B cell (primary cell): ENCODE data around the gene CKAP2. TPM values are rescaled to one million over a fixed set of nuclear protein-coding genes. Genes with fewer than 3 reads are reported as not detected.

ENCODE experiments used
- ATAC-seq: fragments of 200-7000 bp; cut with Tn5 transposase; one replicate; pipeline ENCODE4 v1.10.0; 2021; ENCODE audit warnings: low read depth, mild to moderate bottlenecking, moderate number of reproducible peaks, moderate library complexity
- CTCF ChIA-PET: fragments of 350-600 bp; sonication (Branson Sonifier 250); formaldehyde crosslinking; loops from one replicate; lab custom pipeline; 2021; ENCODE audit warnings: antibody characterized with exemption, inconsistent platforms; lab: Charles Lee
- POLR2A ChIA-PET: fragments of 350-600 bp; sonication (Branson Sonifier 250); formaldehyde crosslinking; loops from one replicate; lab custom pipeline; 2021; ENCODE audit warnings: antibody characterized with exemption; lab: Charles Lee
- DNase-seq: peaks from one replicate; pipeline ENCODE4 v3.0.0; 2013
- H2AFZ ChIP-seq: 2 replicates; pipeline ENCODE4 v1.6.1; 2012; ENCODE audit warnings: mild to moderate bottlenecking, low read depth, low read length; ENCODE audit not compliant: insufficient read depth, poor library complexity, severe bottlenecking
- H3K27ac ChIP-seq, 2 donors: 1 replicate in 1 of 2; 2 replicates in 1 of 2; pipeline ENCODE4 v1.5.1; 2012 to 2013; ENCODE audit warnings: low read length in 2 of 2, mild to moderate bottlenecking in 2 of 2, moderate library complexity in 1 of 2
- H3K27me3 ChIP-seq, 4 experiments: fragments of 200-600 bp in 1 of 4; sonication (generic) in 1 of 4; replicated peaks in 1 of 4; 1 replicate in 2 of 4; 2 replicates in 2 of 4; pipeline versions ENCODE4 v1.6.1 to v1.7.0; 2013 to 2016; ENCODE audit warnings: low read length in 3 of 4, mild to moderate bottlenecking in 2 of 4, mixed read lengths in 1 of 4, moderate library complexity in 1 of 4; ENCODE audit not compliant: insufficient read depth in 4 of 4, control insufficient read depth in 3 of 4; ENCODE audit errors: control extremely low read depth in 1 of 4
- H3K36me3 ChIP-seq, 2 experiments: replicated peaks in 1 of 2; 1 replicate in 1 of 2; 2 replicates in 1 of 2; pipeline versions ENCODE4 v1.6.1 to v1.7.1; 2013; ENCODE audit warnings: low read length in 1 of 2; ENCODE audit not compliant: insufficient read depth in 2 of 2, control insufficient read depth in 1 of 2; ENCODE audit errors: control extremely low read depth in 1 of 2, extremely low read depth in 1 of 2
- H3K4me1 ChIP-seq, 2 donors: fragments of 200-600 bp in 1 of 2; sonication (generic) in 1 of 2; 1 replicate in 1 of 2; 2 replicates in 1 of 2; pipeline versions ENCODE4 v1.5.1 to v1.6.1; 2013 to 2017; ENCODE audit warnings: low read length in 2 of 2; ENCODE audit not compliant: control insufficient read depth in 2 of 2, insufficient read depth in 2 of 2
- H3K4me2 ChIP-seq: replicated peaks from 2 replicates; pipeline ENCODE3; 2012; ENCODE audit warnings: mild to moderate bottlenecking, low read depth, low read length; ENCODE audit not compliant: poor library complexity, severe bottlenecking
- H3K4me3 ChIP-seq, 5 experiments: fragments of 200-600 bp in 1 of 5; sonication (generic) in 1 of 5; 1 replicate in 3 of 5; 2 replicates in 2 of 5; pipeline versions ENCODE4 v1.5.1 to v1.7.0; 2011 to 2016; ENCODE audit warnings: low read length in 4 of 5, mild to moderate bottlenecking in 4 of 5, low read depth in 2 of 5, control low read depth in 1 of 5, moderate library complexity in 1 of 5; ENCODE audit not compliant: insufficient read depth in 1 of 5; ENCODE audit errors: control extremely low read depth in 1 of 5, extremely low read depth in 1 of 5
- H3K79me2 ChIP-seq: fragments of 200-600 bp; sonication (generic); one replicate; pipeline ENCODE4 v1.6.0; 2016; ENCODE audit warnings: low read length; ENCODE audit not compliant: control insufficient read depth, insufficient read depth
- H3K9ac ChIP-seq: fragments of 200-600 bp; sonication (generic); 2 replicates; pipeline ENCODE4 v1.6.1; 2017; ENCODE audit warnings: mild to moderate bottlenecking, low read length, moderate library complexity
- H3K9me3 ChIP-seq, 3 donors: one replicate each; pipeline versions ENCODE4 v1.6.1 to v1.7.1; 2013; ENCODE audit warnings: low read length in 2 of 3; ENCODE audit not compliant: control insufficient read depth in 2 of 3, insufficient read depth in 1 of 3; ENCODE audit errors: control extremely low read depth in 1 of 3
- H4K20me1 ChIP-seq: 2 replicates; pipeline ENCODE4 v1.6.0; 2012; ENCODE audit warnings: mild to moderate bottlenecking, low read length; ENCODE audit not compliant: insufficient read depth, control insufficient read depth, poor library complexity, severe bottlenecking
- H3K27ac Mint-ChIP-seq: one replicate; pipeline ENCODE4 v1.8.0; 2021; ENCODE audit warnings: mixed read lengths
- H3K27me3 Mint-ChIP-seq: one replicate; pipeline ENCODE4 v1.8.0; 2021; ENCODE audit warnings: mixed read lengths
- H3K4me1 Mint-ChIP-seq: one replicate; pipeline ENCODE4 v1.8.0; 2021; ENCODE audit warnings: mixed read lengths
- H3K4me3 Mint-ChIP-seq: one replicate; pipeline ENCODE4 v1.8.0; 2021; ENCODE audit warnings: mixed read lengths
- H3K9me3 Mint-ChIP-seq: one replicate; pipeline ENCODE4 v1.8.0; 2022; ENCODE audit warnings: mixed read lengths; ENCODE audit not compliant: insufficient read depth
- CTCF ChIP-seq: fragments of 200-600 bp; IDR thresholded peaks from one replicate; pipeline ENCODE4 v1.8.0; 2022; ENCODE audit warnings: antibody characterized with exemption, mild to moderate bottlenecking
- EZH2 ChIP-seq: IDR thresholded peaks from 2 replicates; pipeline ENCODE4 v1.6.1; 2012; ENCODE audit warnings: borderline replicate concordance, low read depth, mild to moderate bottlenecking, moderate library complexity, low read length; ENCODE audit not compliant: insufficient read depth, poor library complexity, severe bottlenecking
- WGBS: methylation state at CpG from one replicate; pipeline ENCODE4 v1.1.5; 2013; ENCODE audit warnings: missing lambda C conversion rate; ENCODE audit not compliant: insufficient coverage; 5-methylcytosine and 5-hydroxymethylcytosine counted together
- intact Hi-C: fragments of 100-400 bp; cut with micrococcal nuclease; formaldehyde crosslinking; loops from one replicate; pipeline ENCODE4 v1.10.0; 2022
- polyA plus RNA-seq: library from polyadenylated mRNA; depleted of rRNA; stranded (reverse); fragments of >200 nt; gene quantifications from 2 replicates; pipeline ENCODE4 v1.2.3, GENCODE V29; 2012
- total RNA-seq, 2 donors: library from RNA; stranded (reverse); fragments of 120-200 nt in 1 of 2; gene quantifications; 1 replicate in 1 of 2; 2 replicates in 1 of 2; pipeline versions ENCODE4 v1.2.3 to v1.2.4, GENCODE V29; 2013 to 2022

Gene CKAP2
- total and polyA plus RNA-seq, 2 donors (not counting 1 experiment from before 2014, with no cell fraction given) = 5.4 to 22.1 TPM

GRCh38 chr13:52414963-52415362, 40.3 kb upstream of the CKAP2 start:
- Histone ChIP-seq H3K9ac (no peak overlapping the region), H2AFZ (no peak overlapping the region), H3K9me3 (no peaks in the 10 kb centered on the region), H3K27ac (no peak overlapping the region), H4K20me1 (no peaks in the 10 kb centered on the region), H3K27me3 (no peaks in the 10 kb centered on the region), H3K4me1 (no peaks in the 10 kb centered on the region), H3K36me3 (peaks cover 14 to 55% of the 10 kb centered on the region in 2 experiments), H3K4me3 (no peak overlapping the region), H3K4me2 (no peak overlapping the region), H3K79me2 (no peaks in the 10 kb centered on the region)
- intact Hi-C loops = no loop called here
- Mint-ChIP-seq H3K4me3 (no peak overlapping the region), H3K4me1 (no peaks in the 10 kb centered on the region), H3K27ac (no peak overlapping the region), H3K27me3 (no peaks in the 10 kb centered on the region), H3K9me3 (no peaks in the 10 kb centered on the region)
- CTCF ChIA-PET = no interaction called here
- ATAC-seq = no peak
- no peak for DNase-seq
- TF ChIP-seq EZH2 (no peak), CTCF (no peak)
- POLR2A ChIA-PET = no interaction called here
- WGBS = no CpG with 5 or more reads among the region's 1 CpG

GRCh38 chr13:52419080-52419479, 36.2 kb upstream of the CKAP2 start:
- no peak overlapping the region for H3K27ac Mint-ChIP-seq
- H3K4me2 ChIP-seq = no peak overlapping the region
- no peaks in the 10 kb centered on the region for H3K9me3 Mint-ChIP-seq
- TF ChIP-seq EZH2 = no peak
- H3K36me3 ChIP-seq = peaks cover 7 to 70% of the 10 kb centered on the region in 2 experiments
- H3K4me3 ChIP-seq = no peak overlapping the region
- no peak overlapping the region for H3K9ac ChIP-seq
- ATAC-seq (no peak), DNase-seq (no peak)
- no peak overlapping the region for H2AFZ ChIP-seq
- ChIA-PET POLR2A (no interaction called here), CTCF (no interaction called here)
- H3K9me3 ChIP-seq = no peaks in the 10 kb centered on the region
- H3K27me3 ChIP-seq = no peaks in the 10 kb centered on the region
- intact Hi-C loops = no loop called here
- H3K4me1 Mint-ChIP-seq = no peaks in the 10 kb centered on the region
- no peaks in the 10 kb centered on the region for H3K4me1 ChIP-seq
- no peaks in the 10 kb centered on the region for H3K79me2 ChIP-seq
- no peak overlapping the region for H3K4me3 Mint-ChIP-seq
- no peak overlapping the region for H3K27ac ChIP-seq
- no peaks in the 10 kb centered on the region for H4K20me1 ChIP-seq
- WGBS = no CpG with 5 or more reads among the region's 1 CpG
- H3K27me3 Mint-ChIP-seq = no peaks in the 10 kb centered on the region
